HFFc6 (cell line): ENCODE data around the gene ZNF514. TPM values are rescaled to one million over a fixed set of nuclear protein-coding genes. Genes with fewer than 3 reads are reported as not detected.

Experiments
- DNase-seq: peaks from one replicate; pipeline ENCODE4 v3.0.0-alpha.2; 2018
- H3K27ac Mint-ChIP-seq: 2 replicates; pipeline ENCODE4 v1.8.0; 2020; ENCODE audit warnings: mild to moderate bottlenecking, mixed read lengths
- H3K27me3 Mint-ChIP-seq: 2 replicates; pipeline ENCODE4 v1.8.0; 2021; ENCODE audit warnings: mild to moderate bottlenecking, moderate library complexity, mixed read lengths; ENCODE audit not compliant: insufficient read depth
- H3K36me3 Mint-ChIP-seq: 2 replicates; pipeline ENCODE4 v1.8.0; 2021; ENCODE audit warnings: low read depth, mixed read lengths
- H3K4me1 Mint-ChIP-seq: 2 replicates; pipeline ENCODE4 v1.8.0; 2020; ENCODE audit warnings: low read depth, mixed read lengths
- H3K4me3 Mint-ChIP-seq: 2 replicates; pipeline ENCODE4 v1.8.0; 2020; ENCODE audit warnings: mild to moderate bottlenecking, moderate library complexity, mixed read lengths
- H3K9me3 Mint-ChIP-seq: 2 replicates; pipeline ENCODE4 v1.8.0; 2020; ENCODE audit warnings: mild to moderate bottlenecking, mixed read lengths
- CTCF ChIP-seq: fragments of 200-600 bp; sonication (generic); IDR thresholded peaks from 2 replicates; pipeline ENCODE4 v1.5.0; 2021; ENCODE audit warnings: antibody characterized with exemption, mild to moderate bottlenecking
- total RNA-seq, 6 experiments: library from RNA; stranded (reverse); fragmentation: NEBNext Ultra II Directional; extraction: Animal tissue kit (Norgen Biotek cat#: 25700); gene quantifications; 2 replicates in 1 of 6; 3 replicates in 5 of 6; pipeline ENCODE4 v1.2.3, GENCODE V29; 2021

Gene ZNF514
- total RNA-seq, 6 experiments from 2014 or later, result 6.3 to 8.2 (median 7.1) TPM

GRCh38 chr2:95165030-95165370, 5.4 kb upstream of the ZNF514 start:
- Mint-ChIP-seq H3K36me3 (peaks cover 37% of the 10 kb centered on the region), H3K4me1 (peaks cover 23% of the 10 kb centered on the region), H3K27me3 (no peaks in the 10 kb centered on the region; the same call in 1 of the 2 replicates), H3K27ac (peak overlapping the region; percentile 97), H3K4me3 (peak overlapping the region; percentile 99), H3K9me3 (no peaks in the 10 kb centered on the region)
- no peak for DNase-seq
- no peak for TF ChIP-seq CTCF

- Mint-ChIP-seq H3K36me3 (peaks cover 45% of the 10 kb centered on the region), H3K27ac (peak overlapping the region; percentile 76), H3K4me3 (peak overlapping the region; percentile 89), H3K27me3 (no peaks in the 10 kb centered on the region; the same call in 1 of the 2 replicates), H3K4me1 (peaks cover 8% of the 10 kb centered on the region), H3K9me3 (peaks cover 27% of the 10 kb centered on the region)
- no peak for TF ChIP-seq CTCF
- peak; percentile 18 for DNase-seq
These were observed 593 bp downstream of the ZNF514 start for GRCh38 chr2:95158891-95159619.

- DNase-seq, result no peak
- peak overlapping the region; percentile 11; the same call in 1 of the 2 replicates for H3K27ac Mint-ChIP-seq
- 0 out of 2 replicates have a peak, but pooled peaks cover 6% of the 10 kb centered on the region for H3K4me1 Mint-ChIP-seq
- H3K4me3 Mint-ChIP-seq, result peak overlapping the region; percentile 89
- no peaks in the 10 kb centered on the region; the same call in 1 of the 2 replicates for H3K27me3 Mint-ChIP-seq
- H3K36me3 Mint-ChIP-seq, result peaks cover 49% of the 10 kb centered on the region
- peaks cover 33% of the 10 kb centered on the region for H3K9me3 Mint-ChIP-seq
- TF ChIP-seq CTCF, result no peak
These were observed 1.2 kb downstream of the ZNF514 start for GRCh38 chr2:95158441-95158840.

GRCh38 chr2:95149397-95149984, 10.2 kb downstream of the ZNF514 start:
- no peak overlapping the region for H3K27ac Mint-ChIP-seq
- peaks cover 99% of the 10 kb centered on the region for H3K9me3 Mint-ChIP-seq
- H3K4me1 Mint-ChIP-seq, result no peaks in the 10 kb centered on the region
- peaks cover 99% of the 10 kb centered on the region for H3K36me3 Mint-ChIP-seq
- H3K4me3 Mint-ChIP-seq, result no peak overlapping the region
- no peak for TF ChIP-seq CTCF
- H3K27me3 Mint-ChIP-seq, result no peaks in the 10 kb centered on the region; the same call in 1 of the 2 replicates
- DNase-seq, result no peak

- DNase-seq, result no peak
- Mint-ChIP-seq H3K36me3 (peaks cover 80% of the 10 kb centered on the region), H3K9me3 (peaks cover 95% of the 10 kb centered on the region), H3K27me3 (no peaks in the 10 kb centered on the region), H3K4me1 (no peaks in the 10 kb centered on the region), H3K27ac (no peak overlapping the region), H3K4me3 (no peak overlapping the region)
- TF ChIP-seq CTCF, result no peak
These were observed 15.8 kb downstream of the ZNF514 start for GRCh38 chr2:95143838-95144237.
